Cardiac muscle cell (in vitro differentiated cells and primary cell): ENCODE data around the gene CLMN. TPM values are rescaled to one million over a fixed set of nuclear protein-coding genes. Genes with fewer than 3 reads are reported as not detected.

ENCODE experiments used
- DNase-seq, 2 donors: peaks; one replicate each; pipeline versions ENCODE4 v3.0.0 to v3.0.0-alpha.2; 2010 to 2017; ENCODE audit warnings: low read depth in 1 of 2, low spot score in 1 of 2
- H3K27ac ChIP-seq: fragments of 200-600 bp; sonication (generic); 2 replicates; pipeline ENCODE4 v1.5.1; 2016
- H3K27me3 ChIP-seq: fragments of 200-600 bp; sonication (generic); 2 replicates; pipeline ENCODE4 v1.6.0; 2016; ENCODE audit warnings: control low read depth
- H3K36me3 ChIP-seq: fragments of 200-600 bp; sonication (generic); 2 replicates; pipeline ENCODE4 v1.5.1; 2016; ENCODE audit warnings: control low read depth
- H3K4me1 ChIP-seq: fragments of 200-600 bp; sonication (generic); 2 replicates; pipeline ENCODE4 v1.8.1; 2017; ENCODE audit warnings: low read depth, mild to moderate bottlenecking, mixed run types
- H3K4me3 ChIP-seq: fragments of 200-600 bp; sonication (generic); 2 replicates; pipeline ENCODE4 v1.5.1; 2016; ENCODE audit warnings: mild to moderate bottlenecking
- H3K9me3 ChIP-seq: fragments of 200-600 bp; sonication (generic); 2 replicates; pipeline ENCODE4 v1.5.1; 2017; ENCODE audit warnings: low read depth, mild to moderate bottlenecking, control low read depth
- CTCF ChIP-seq: IDR thresholded peaks from 2 replicates; pipeline ENCODE4 v1.5.1; 2012; ENCODE audit warnings: low read depth, mild to moderate bottlenecking, low read length
- polyA plus RNA-seq: library from polyadenylated mRNA; unstranded; fragments of >200 nt; fragmentation: Nextera tagmentation; extraction: Ambion mirVana; gene quantifications from 2 replicates; pipeline ENCODE4 v1.2.1, GENCODE V29; 2016
- total RNA-seq: library from RNA; depleted of rRNA; stranded (reverse); fragments of >200 nt; gene quantifications from 2 replicates; pipeline ENCODE4 v1.2.3, GENCODE V29; 2016

The CLMN gene
- total and polyA plus RNA-seq, 2 experiments from 2014 or later: 0.98 to 1.3 TPM

GRCh38 chr14:95320955-95321600 is 1.4 kb upstream of the CLMN start:
- H3K27me3 ChIP-seq: peaks cover 26% of the 10 kb centered on the region
- DNase-seq: no peak
- H3K27ac ChIP-seq: no peak overlapping the region
- H3K4me1 ChIP-seq: no peaks in the 10 kb centered on the region
- TF ChIP-seq CTCF: no peak
- no peak overlapping the region for H3K4me3 ChIP-seq
- no peaks in the 10 kb centered on the region for H3K36me3 ChIP-seq
- no peaks in the 10 kb centered on the region for H3K9me3 ChIP-seq

GRCh38 chr14:95320078-95320895 is 579 bp upstream of the CLMN start:
- Histone ChIP-seq H3K27me3 (peaks cover 30% of the 10 kb centered on the region), H3K9me3 (no peaks in the 10 kb centered on the region), H3K27ac (no peak overlapping the region), H3K4me1 (no peaks in the 10 kb centered on the region), H3K36me3 (no peaks in the 10 kb centered on the region), H3K4me3 (peak overlapping the region; percentile 20)
- no peak for DNase-seq
- no peak for TF ChIP-seq CTCF

GRCh38 chr14:95318399-95319311 is 1.1 kb downstream of the CLMN start:
- Histone ChIP-seq H3K27me3 (peaks cover 25% of the 10 kb centered on the region), H3K36me3 (no peaks in the 10 kb centered on the region), H3K9me3 (no peaks in the 10 kb centered on the region), H3K4me1 (no peaks in the 10 kb centered on the region), H3K4me3 (peak overlapping the region; percentile 98), H3K27ac (no peak overlapping the region)
- TF ChIP-seq CTCF: no peak
- no peak for DNase-seq

- no peak for TF ChIP-seq CTCF
- Histone ChIP-seq H3K36me3 (no peaks in the 10 kb centered on the region), H3K4me3 (no peak overlapping the region), H3K27me3 (peaks cover 18% of the 10 kb centered on the region), H3K9me3 (no peaks in the 10 kb centered on the region), H3K4me1 (no peaks in the 10 kb centered on the region), H3K27ac (no peak overlapping the region)
- DNase-seq: no peak
Observed at GRCh38 chr14:95317817-95318343, 1.8 kb downstream of the CLMN start.

- Histone ChIP-seq H3K9me3 (no peaks in the 10 kb centered on the region), H3K4me3 (no peak overlapping the region), H3K27me3 (peaks cover 18% of the 10 kb centered on the region), H3K36me3 (no peaks in the 10 kb centered on the region), H3K4me1 (no peaks in the 10 kb centered on the region), H3K27ac (no peak overlapping the region)
- no peak for DNase-seq
- TF ChIP-seq CTCF: no peak
Observed at GRCh38 chr14:95316821-95317220, 2.9 kb downstream of the CLMN start.
